Measurements from ENCODE around the gene THTPA.

GRCh38 chr14:23546450-23547035 is 9.5 kb upstream of the THTPA start:
- TF ChIP-seq CTCF (IDR thresholded peaks at IDR 0.05) (no peak), POLR2A (IDR thresholded peaks at IDR 0.05) (no peak)
